Esophagus muscularis mucosa (tissue), 4 donors: ENCODE data around the gene NUS1. TPM values are rescaled to one million over a fixed set of nuclear protein-coding genes. Genes with fewer than 3 reads are reported as not detected.
"Not testable (repeated sequence)": the region's sequence is repeated elsewhere in the genome, so short reads cannot be mapped to it uniquely, and the experiment has no call there.

ENCODE experiments used
- DNase-seq: peaks from one replicate; pipeline ENCODE4 v3.0.0-alpha.2; 2017; ENCODE audit errors: extremely low spot score
- H3K27ac ChIP-seq, 4 donors: fragments of 200-600 bp; sonication (generic); replicated peaks in 1 of 4; 1 replicate in 3 of 4; 2 replicates in 1 of 4; pipeline ENCODE4 v1.5.1; 2016 to 2019; ENCODE audit warnings: mild to moderate bottlenecking in 1 of 4
- H3K27me3 ChIP-seq, 4 donors: fragments of 200-600 bp; sonication (generic); one replicate each; pipeline versions ENCODE4 v1.5.1 to v1.6.0; 2016 to 2019
- H3K36me3 ChIP-seq, 4 donors: fragments of 200-600 bp; sonication (generic); one replicate each; pipeline ENCODE4 v1.5.1; 2016 to 2019
- H3K4me1 ChIP-seq, 4 donors: fragments of 200-600 bp; sonication (generic); one replicate each; pipeline ENCODE4 v1.5.1; 2016 to 2019
- H3K4me3 ChIP-seq, 4 donors: fragments of 200-600 bp; sonication (generic); 1 replicate in 2 of 4; 2 replicates in 2 of 4; pipeline ENCODE4 v1.5.1; 2016 to 2019; ENCODE audit warnings: mild to moderate bottlenecking in 4 of 4, moderate library complexity in 1 of 4
- H3K9me3 ChIP-seq, 4 donors: fragments of 200-600 bp; sonication (generic); 1 replicate in 3 of 4; 2 replicates in 1 of 4; pipeline ENCODE4 v1.5.1; 2016 to 2019
- EP300 ChIP-seq: sonication (generic); formaldehyde crosslinking; IDR thresholded peaks from one replicate; pipeline ENCODE4 v1.6.1; 2017; ENCODE audit warnings: antibody characterized with exemption
- POLR2A ChIP-seq: fragments of 450-650 bp; IDR thresholded peaks from one replicate; pipeline ENCODE4 v1.6.1; 2017; ENCODE audit warnings: antibody characterized with exemption, moderate library complexity, mild to moderate bottlenecking, low read depth
- POLR2AphosphoS5 ChIP-seq, 2 donors: sonication (generic); formaldehyde crosslinking; IDR thresholded peaks; one replicate each; pipeline ENCODE4 v1.6.1; 2017; ENCODE audit warnings: antibody characterized with exemption in 2 of 2
- WGBS: methylation state at CpG from one replicate; pipeline ENCODE4 v1.1.5; 2018; 5-methylcytosine and 5-hydroxymethylcytosine counted together
- intact Hi-C: fragments of 100-400 bp; cut with DNase I; formaldehyde crosslinking; loops from one replicate; pipeline ENCODE4 v1.15.1; 2023
- total RNA-seq, 4 donors: library from RNA; depleted of rRNA; stranded (reverse); fragments of >200 nt; gene quantifications; one replicate each; pipeline versions ENCODE4 v1.1.0 to v1.2.1, GENCODE V29; 2016
- TF ChIP-seq, protein P1 (sequence below), 3 experiments: fragments of 200-600 bp in 2 of 3; fragments of 450-650 bp in 1 of 3; sonication (generic) in 2 of 3; IDR thresholded peaks; one replicate each; pipeline ENCODE4 v1.5.1; 2017 to 2019; ENCODE audit warnings: antibody characterized with exemption in 3 of 3, mild to moderate bottlenecking in 2 of 3, moderate library complexity in 1 of 3

NUS1 gene
- total RNA-seq, 4 donors from 2014 or later, result 20.4 to 28.2 (median 22.9) TPM

DNA sequence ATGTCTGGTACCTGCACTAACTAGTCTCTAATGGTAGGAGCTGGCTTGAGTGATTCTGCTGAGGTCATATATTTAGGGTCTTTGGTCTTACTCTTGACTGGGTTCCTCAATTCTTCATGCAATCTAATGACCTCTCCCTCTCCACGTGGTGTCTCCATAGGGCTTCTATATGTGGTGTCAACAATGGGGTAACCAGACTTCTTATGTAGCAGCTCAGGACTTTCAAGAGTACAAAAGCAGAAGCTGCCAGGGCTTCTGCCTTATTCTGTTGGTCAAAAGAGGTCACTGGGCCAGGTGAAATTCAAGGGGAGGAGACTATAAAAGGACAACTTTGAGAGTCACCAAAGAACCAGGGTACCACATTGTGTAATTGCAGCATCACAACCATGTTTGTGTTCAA, 54.3 kb downstream of the NUS1 start:
- TF ChIP-seq POLR2AphosphoS5 (IDR thresholded peaks at IDR 0.05) (no peak), POLR2A (no peak), EP300 (no peak)
- TF ChIP-seq, protein P1, sequence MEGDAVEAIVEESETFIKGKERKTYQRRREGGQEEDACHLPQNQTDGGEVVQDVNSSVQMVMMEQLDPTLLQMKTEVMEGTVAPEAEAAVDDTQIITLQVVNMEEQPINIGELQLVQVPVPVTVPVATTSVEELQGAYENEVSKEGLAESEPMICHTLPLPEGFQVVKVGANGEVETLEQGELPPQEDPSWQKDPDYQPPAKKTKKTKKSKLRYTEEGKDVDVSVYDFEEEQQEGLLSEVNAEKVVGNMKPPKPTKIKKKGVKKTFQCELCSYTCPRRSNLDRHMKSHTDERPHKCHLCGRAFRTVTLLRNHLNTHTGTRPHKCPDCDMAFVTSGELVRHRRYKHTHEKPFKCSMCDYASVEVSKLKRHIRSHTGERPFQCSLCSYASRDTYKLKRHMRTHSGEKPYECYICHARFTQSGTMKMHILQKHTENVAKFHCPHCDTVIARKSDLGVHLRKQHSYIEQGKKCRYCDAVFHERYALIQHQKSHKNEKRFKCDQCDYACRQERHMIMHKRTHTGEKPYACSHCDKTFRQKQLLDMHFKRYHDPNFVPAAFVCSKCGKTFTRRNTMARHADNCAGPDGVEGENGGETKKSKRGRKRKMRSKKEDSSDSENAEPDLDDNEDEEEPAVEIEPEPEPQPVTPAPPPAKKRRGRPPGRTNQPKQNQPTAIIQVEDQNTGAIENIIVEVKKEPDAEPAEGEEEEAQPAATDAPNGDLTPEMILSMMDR (IDR thresholded peaks at IDR 0.05), result no peak
- Histone ChIP-seq H3K4me3 (no peak overlapping the region), H3K9me3 (no peaks in the 10 kb centered on the region), H3K4me1 (no peaks in the 10 kb centered on the region), H3K27me3 (no peaks in the 10 kb centered on the region), H3K36me3 (no peaks in the 10 kb centered on the region), H3K27ac (no peak overlapping the region)
- 50% methylated on average over 1 of the region's 1 CpG for WGBS
- intact Hi-C loops, result no loop called here
- no peak for DNase-seq

GRCh38 chr6:117733341-117733740, 58.1 kb downstream of the NUS1 start:
- 78% methylated on average over 1 of the region's 1 CpG for WGBS
- H3K4me3 ChIP-seq, result no peak overlapping the region
- no peak for TF ChIP-seq POLR2A
- H3K27ac ChIP-seq, result no peak overlapping the region
- no peaks in the 10 kb centered on the region for H3K27me3 ChIP-seq
- intact Hi-C loops, result no loop called here
- H3K9me3 ChIP-seq, result no peaks in the 10 kb centered on the region
- no peak for DNase-seq
- no peaks in the 10 kb centered on the region for H3K36me3 ChIP-seq
- H3K4me1 ChIP-seq, result no peaks in the 10 kb centered on the region

DNA sequence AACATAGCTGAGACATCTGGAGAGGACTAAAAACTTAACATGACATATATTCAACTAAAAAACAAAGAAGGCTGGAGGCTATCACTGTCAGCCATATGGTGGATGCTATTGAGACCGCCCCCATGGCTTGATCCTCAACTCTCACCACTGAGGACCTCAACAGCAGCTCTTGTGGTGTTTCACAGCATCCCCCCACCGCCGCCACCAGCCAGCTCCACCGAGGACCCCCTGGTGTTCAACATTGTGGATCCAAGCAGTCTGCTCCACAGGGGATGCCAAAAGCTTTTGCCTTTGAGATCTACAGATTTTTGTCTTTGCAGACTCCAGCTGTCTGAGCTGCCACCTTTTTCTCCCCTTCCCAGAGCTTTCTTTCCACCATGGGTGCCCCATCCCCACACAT, 64.6 kb downstream of the NUS1 start:
- TF ChIP-seq POLR2A, result no peak
- TF ChIP-seq, protein P1 (IDR thresholded peaks at IDR 0.05), result no peak
- no peak for TF ChIP-seq POLR2AphosphoS5 (IDR thresholded peaks at IDR 0.05)
- TF ChIP-seq EP300, result no peak
- Histone ChIP-seq H3K27me3 (no peaks in the 10 kb centered on the region), H3K9me3 (peaks cover 0 to 11% (median 0%) of the 10 kb centered on the region in 4 donors), H3K4me1 (no peaks in the 10 kb centered on the region), H3K4me3 (no peak overlapping the region), H3K36me3 (no peaks in the 10 kb centered on the region), H3K27ac (no peak overlapping the region)
- DNase-seq, result no peak
- intact Hi-C loops, result no loop called here
- 60% methylated on average over 4 of the region's 4 CpGs for WGBS

DNA sequence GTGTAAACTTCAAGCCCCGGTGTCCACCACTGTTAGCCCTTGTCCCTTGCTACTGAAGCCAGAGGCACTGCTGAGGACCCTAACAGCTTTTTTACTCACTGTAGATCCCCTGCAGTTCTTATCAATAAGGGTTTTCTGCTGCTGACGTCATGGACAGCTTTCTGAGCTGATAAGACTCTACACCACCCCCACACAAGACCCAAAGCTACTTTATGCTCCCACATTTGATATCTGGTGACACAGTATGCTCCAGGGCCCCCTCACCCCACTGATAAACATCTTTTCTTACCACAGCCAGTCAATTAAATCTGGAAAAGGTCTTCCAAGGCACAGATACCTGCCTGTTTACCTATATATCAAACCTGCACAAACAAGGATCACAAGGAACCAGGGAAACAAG, 65.3 kb downstream of the NUS1 start:
- no peaks in the 10 kb centered on the region for H3K4me1 ChIP-seq
- no peaks in the 10 kb centered on the region for H3K36me3 ChIP-seq
- H3K27me3 ChIP-seq, result no peaks in the 10 kb centered on the region
- intact Hi-C loops, result no loop called here
- no peak overlapping the region for H3K4me3 ChIP-seq
- no peak for TF ChIP-seq EP300
- TF ChIP-seq, protein P1 (IDR thresholded peaks at IDR 0.05), result no peak
- TF ChIP-seq POLR2AphosphoS5 (IDR thresholded peaks at IDR 0.05), result no peak
- TF ChIP-seq POLR2A, result no peak
- DNase-seq, result no peak
- WGBS, result 39% methylated on average over 2 of the region's 2 CpGs
- H3K27ac ChIP-seq, result no peak overlapping the region
- H3K9me3 ChIP-seq, result peaks cover 0 to 11% (median 0%) of the 10 kb centered on the region in 4 donors

DNA sequence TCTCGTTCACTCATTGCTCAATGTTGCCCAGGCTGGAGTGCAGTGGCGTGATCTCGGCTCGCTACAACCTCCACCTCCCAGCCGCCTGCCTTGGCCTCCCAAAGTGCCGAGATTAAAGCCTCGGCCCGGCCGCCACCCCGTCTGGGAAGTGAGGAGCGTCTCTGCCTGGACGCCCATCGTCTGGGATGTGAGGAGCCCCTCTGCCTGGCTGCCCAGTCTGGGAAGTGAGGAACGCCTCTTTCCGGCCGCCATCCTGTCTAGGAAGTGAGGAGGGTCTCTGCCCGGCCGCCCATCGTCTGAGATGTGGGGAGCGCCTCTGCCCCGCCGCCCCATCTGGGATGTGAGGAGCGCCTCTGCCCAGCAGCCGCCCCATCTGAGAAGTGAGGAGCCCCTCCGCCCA, 75.4 kb downstream of the NUS1 start:
- DNase-seq, intact Hi-C loops, H3K27me3 ChIP-seq, H3K4me3 ChIP-seq, H3K27ac ChIP-seq, H3K4me1 ChIP-seq, H3K36me3 ChIP-seq, H3K9me3 ChIP-seq: not testable (repeated sequence)
- 97% methylated on average over 25 of the region's 25 CpGs for WGBS

Other genes starting within 250 kb of the NUS1 start
- under 1 TPM in 2 of 4 donors, not detected in 2; under 0.01 to 0.06 TPM for gene ROS1, start 249.5 kb upstream of the NUS1 start, total RNA-seq
- 10 to 100 TPM in 2 of 4 donors, 1 to 10 TPM in 2; 3.8 to 11.6 (median 7.9) TPM for gene DCBLD1, start 192.8 kb upstream of the NUS1 start, total RNA-seq
- 10 to 100 TPM; 18.8 to 25.7 (median 22.8) TPM for gene GOPC, start 73.0 kb upstream of the NUS1 start, total RNA-seq
- 1 to 10 TPM; 5.4 to 8.1 (median 6.5) TPM for gene SLC35F1, start 231.8 kb downstream of the NUS1 start, total RNA-seq